Keratinocyte (primary cell): ENCODE data around the gene GH2. TPM values are rescaled to one million over a fixed set of nuclear protein-coding genes. Genes with fewer than 3 reads are reported as not detected.

Experiments used
- DNase-seq: peaks from one replicate; pipeline ENCODE4 v3.0.0-alpha.2; 2011; ENCODE audit warnings: low read depth, missing footprints, low spot score
- FAIRE-seq: peaks from 2 replicates; lab custom pipeline; 2011; peaks lifted over from hg19 to GRCh38; lab: Jason Lieb, UNC
- H2AFZ ChIP-seq: 2 replicates; pipeline ENCODE4 v1.6.0; 2012; ENCODE audit warnings: low read length, control low read depth, inconsistent platforms; ENCODE audit not compliant: control insufficient read depth
- H3K27ac ChIP-seq: 2 replicates; pipeline ENCODE4 v1.5.1; 2011; ENCODE audit warnings: low read length; ENCODE audit not compliant: control insufficient read depth, insufficient read depth
- H3K27me3 ChIP-seq: 3 replicates; pipeline ENCODE4 v1.6.0; 2011; ENCODE audit warnings: low read length; ENCODE audit not compliant: control insufficient read depth, insufficient read depth; ENCODE audit errors: extremely low read depth
- H3K36me3 ChIP-seq, 2 experiments: 2 replicates in 1 of 2; 3 replicates in 1 of 2; pipeline ENCODE4 v1.5.1; 2011; ENCODE audit warnings: low read length in 2 of 2, mild to moderate bottlenecking in 1 of 2; ENCODE audit not compliant: control insufficient read depth in 2 of 2, insufficient read depth in 2 of 2; ENCODE audit errors: extremely low read depth in 1 of 2
- H3K4me1 ChIP-seq: 3 replicates; pipeline ENCODE4 v1.5.1; 2011; ENCODE audit warnings: low read length; ENCODE audit not compliant: control insufficient read depth, insufficient read depth; ENCODE audit errors: extremely low read depth
- H3K4me2 ChIP-seq: 3 replicates; pipeline ENCODE4 v1.6.0; 2011; ENCODE audit warnings: low read depth, low read length; ENCODE audit not compliant: control insufficient read depth, insufficient read depth; ENCODE audit errors: extremely low read depth
- H3K4me3 ChIP-seq, 3 experiments: fragments of 200-600 bp in 1 of 3; sonication (generic) in 1 of 3; 2 replicates in 2 of 3; 3 replicates in 1 of 3; pipeline ENCODE4 v1.5.1; 2011 to 2016; ENCODE audit warnings: low read length in 3 of 3, mild to moderate bottlenecking in 3 of 3, control low read depth in 2 of 3, inconsistent platforms in 1 of 3, low read depth in 1 of 3, mixed read lengths in 1 of 3, mixed run types in 1 of 3, moderate library complexity in 1 of 3; ENCODE audit not compliant: control insufficient read depth in 2 of 3, insufficient read depth in 2 of 3; ENCODE audit errors: extremely low read depth in 1 of 3
- H3K79me2 ChIP-seq: 2 replicates; pipeline ENCODE4 v1.6.0; 2012; ENCODE audit warnings: low read length; ENCODE audit not compliant: control insufficient read depth, insufficient read depth
- H3K9ac ChIP-seq: 3 replicates; pipeline ENCODE4 v1.6.0; 2011; ENCODE audit warnings: low read length; ENCODE audit not compliant: control insufficient read depth, insufficient read depth; ENCODE audit errors: extremely low read depth
- H3K9me1 ChIP-seq: 3 replicates; pipeline ENCODE4 v1.6.0; 2011; ENCODE audit warnings: low read length; ENCODE audit not compliant: control insufficient read depth, insufficient read depth; ENCODE audit errors: extremely low read depth
- H3K9me3 ChIP-seq: 2 replicates; pipeline ENCODE4 v1.5.1; 2012; ENCODE audit warnings: low read depth, low read length; ENCODE audit not compliant: control insufficient read depth
- H4K20me1 ChIP-seq: 3 replicates; pipeline ENCODE4 v1.6.0; 2011; ENCODE audit warnings: low read length; ENCODE audit not compliant: control insufficient read depth, insufficient read depth; ENCODE audit errors: extremely low read depth
- EZH2 ChIP-seq: IDR thresholded peaks from one replicate; pipeline ENCODE4 v1.6.1; 2012; ENCODE audit warnings: inconsistent platforms, mild to moderate bottlenecking, low read length, moderate library complexity
- dilution Hi-C: fragments of 300-500 bp; cut with MboI; formaldehyde crosslinking; loops from one replicate; pipeline ENCODE4 v1.7.0; 2020; ENCODE audit warnings: low sequenced_read_pairs; ENCODE audit not compliant: extremely low pct_ligation_motif_present
- polyA plus RNA-seq, 5 experiments: library from polyadenylated mRNA; depleted of rRNA in 3 of 5; stranded (reverse) in 3 of 5; stranded (forward) in 1 of 5; unstranded in 1 of 5; fragments of >200 nt; gene quantifications; 1 replicate in 1 of 5; 2 replicates in 3 of 5; 3 replicates in 1 of 5; pipeline versions ENCODE4 v1.2.1 to v1.2.3, GENCODE V29; 2011 to 2012; ENCODE audit warnings: missing spikeins in 2 of 5, low read depth in 1 of 5, low replicate concordance in 1 of 5
- TF ChIP-seq, protein P1 (sequence below), 3 experiments: IDR thresholded peaks in 1 of 3; conservative IDR thresholded peaks in 1 of 3; optimal IDR thresholded peaks in 1 of 3; 2 replicates in 2 of 3; 3 replicates in 1 of 3; pipeline versions ENCODE3 to v1.5.1; 2011; ENCODE audit warnings: low read length in 3 of 3, mild to moderate bottlenecking in 3 of 3, moderate library complexity in 2 of 3, control low read depth in 1 of 3, inconsistent platforms in 1 of 3; ENCODE audit not compliant: insufficient read depth in 2 of 3; ENCODE audit errors: extremely low read depth in 1 of 3

Gene GH2
- polyA plus RNA-seq, 1 donor (not counting 4 experiments of a cell fraction or from before 2014, with no cell fraction given), result not detected

DNA sequence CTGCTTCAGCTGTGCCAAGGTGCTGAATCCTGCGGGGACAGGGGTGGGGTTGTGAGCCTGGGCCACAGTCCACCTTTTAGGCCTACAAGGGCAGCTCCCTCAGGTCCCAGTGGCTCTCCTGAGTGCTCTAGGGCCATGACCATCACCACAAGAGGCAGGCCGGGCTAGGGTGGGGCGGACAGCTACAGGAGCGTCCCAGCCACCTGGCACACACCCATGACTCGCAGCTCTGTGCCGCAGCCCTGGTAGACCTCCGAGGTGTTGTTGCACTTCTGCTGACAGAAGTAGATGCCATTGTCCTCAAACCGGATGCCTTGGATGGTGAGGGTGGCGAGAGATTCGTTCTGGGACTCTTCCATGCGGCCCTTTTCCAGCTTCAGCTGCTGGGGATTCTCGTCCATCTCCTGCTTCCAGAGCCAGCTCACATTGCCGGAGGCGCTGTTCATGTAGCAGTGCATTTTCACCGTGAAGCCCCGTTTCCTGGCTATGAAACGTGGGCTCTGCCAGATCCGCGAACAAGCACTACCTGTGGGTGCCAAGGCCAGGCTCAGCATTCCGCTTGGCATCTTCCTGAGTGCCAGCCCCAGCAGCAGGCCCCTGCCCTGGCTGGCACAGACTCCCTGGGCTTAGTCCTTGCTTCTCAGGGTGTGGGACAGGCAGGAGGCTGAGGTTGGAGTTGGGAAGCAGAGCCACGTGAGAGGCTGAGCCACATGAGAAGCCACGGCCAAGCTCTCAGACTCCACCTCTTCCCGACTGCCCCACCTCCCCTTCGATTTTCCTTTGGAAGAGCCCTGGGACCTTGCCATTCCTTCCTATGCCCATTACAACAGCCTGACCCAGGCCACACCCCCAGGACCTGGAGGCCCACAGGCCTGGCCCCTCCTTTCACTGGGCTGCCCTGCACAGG lies 48.4 kb upstream of the GH2 start:
- Histone ChIP-seq H3K4me2 (peak overlapping the region; percentile 53), H3K27ac (no peak overlapping the region), H4K20me1 (no peaks in the 10 kb centered on the region), H2AFZ (peak overlapping the region; percentile 74), H3K4me1 (peaks cover 10% of the 10 kb centered on the region), H3K36me3 (no peaks in the 10 kb centered on the region), H3K4me3 (no peak overlapping the region), H3K9me1 (no peaks in the 10 kb centered on the region), H3K27me3 (peaks cover 16% of the 10 kb centered on the region), H3K79me2 (no peaks in the 10 kb centered on the region), H3K9ac (no peak overlapping the region), H3K9me3 (no peaks in the 10 kb centered on the region)
- TF ChIP-seq EZH2, result no peak
- TF ChIP-seq, protein P1, sequence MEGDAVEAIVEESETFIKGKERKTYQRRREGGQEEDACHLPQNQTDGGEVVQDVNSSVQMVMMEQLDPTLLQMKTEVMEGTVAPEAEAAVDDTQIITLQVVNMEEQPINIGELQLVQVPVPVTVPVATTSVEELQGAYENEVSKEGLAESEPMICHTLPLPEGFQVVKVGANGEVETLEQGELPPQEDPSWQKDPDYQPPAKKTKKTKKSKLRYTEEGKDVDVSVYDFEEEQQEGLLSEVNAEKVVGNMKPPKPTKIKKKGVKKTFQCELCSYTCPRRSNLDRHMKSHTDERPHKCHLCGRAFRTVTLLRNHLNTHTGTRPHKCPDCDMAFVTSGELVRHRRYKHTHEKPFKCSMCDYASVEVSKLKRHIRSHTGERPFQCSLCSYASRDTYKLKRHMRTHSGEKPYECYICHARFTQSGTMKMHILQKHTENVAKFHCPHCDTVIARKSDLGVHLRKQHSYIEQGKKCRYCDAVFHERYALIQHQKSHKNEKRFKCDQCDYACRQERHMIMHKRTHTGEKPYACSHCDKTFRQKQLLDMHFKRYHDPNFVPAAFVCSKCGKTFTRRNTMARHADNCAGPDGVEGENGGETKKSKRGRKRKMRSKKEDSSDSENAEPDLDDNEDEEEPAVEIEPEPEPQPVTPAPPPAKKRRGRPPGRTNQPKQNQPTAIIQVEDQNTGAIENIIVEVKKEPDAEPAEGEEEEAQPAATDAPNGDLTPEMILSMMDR (optimal IDR thresholded peaks at IDR 0.05 in 1 of 3, IDR thresholded peaks at IDR 0.05 in 1 of 3, conservative IDR thresholded peaks at IDR 0.05 in 1 of 3; ENCODE audit: extremely low read depth in 1 of 3, insufficient read depth in 2 of 3, low read length in 3 of 3), result no peak
- FAIRE-seq, result peak; percentile 52
- dilution Hi-C loops, result no loop called here
- DNase-seq, result peak; percentile 21

DNA sequence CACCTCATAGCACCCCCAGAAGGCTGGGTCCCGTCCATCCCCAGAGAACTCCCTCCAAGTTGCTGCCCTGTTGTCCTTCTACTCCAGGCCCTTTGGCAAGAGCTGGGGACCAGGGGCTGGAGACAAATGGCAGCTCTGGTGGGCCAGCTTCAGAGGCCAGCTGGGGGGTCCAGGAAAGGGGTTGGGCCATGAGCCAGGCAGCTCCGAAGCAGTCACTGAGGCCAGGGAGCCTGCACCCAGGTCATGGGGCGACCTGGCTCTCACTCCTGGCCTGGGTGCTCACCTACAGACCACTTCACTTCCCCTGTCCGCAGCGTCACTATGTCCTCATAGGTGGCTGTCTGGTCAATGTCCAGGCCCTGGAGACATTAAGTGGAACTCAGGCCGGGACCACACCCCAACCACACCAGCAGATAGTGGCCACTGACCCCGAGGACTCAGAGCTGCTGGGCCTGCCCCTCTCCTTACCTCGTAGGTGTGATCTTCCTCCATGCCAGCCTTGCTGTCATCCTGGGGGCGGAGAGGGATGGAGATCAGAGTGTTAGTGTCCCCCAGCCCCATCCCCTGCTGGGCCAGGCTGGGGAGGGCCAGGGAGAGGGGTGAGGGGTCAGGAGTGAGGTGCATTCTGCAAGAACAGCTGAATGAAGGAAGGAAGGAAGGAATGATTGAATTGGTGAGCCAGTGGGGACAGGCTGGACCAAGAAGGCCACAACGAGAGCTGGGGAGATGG lies 47.4 kb upstream of the GH2 start:
- dilution Hi-C loops, result no loop called here
- Histone ChIP-seq H4K20me1 (no peaks in the 10 kb centered on the region), H3K27ac (no peak overlapping the region), H3K4me3 (no peak overlapping the region), H3K9me1 (no peaks in the 10 kb centered on the region), H2AFZ (no peak overlapping the region), H3K36me3 (no peaks in the 10 kb centered on the region), H3K79me2 (no peaks in the 10 kb centered on the region), H3K27me3 (peaks cover 10% of the 10 kb centered on the region), H3K4me2 (no peak overlapping the region), H3K4me1 (peaks cover 10% of the 10 kb centered on the region), H3K9me3 (no peaks in the 10 kb centered on the region), H3K9ac (no peak overlapping the region)
- no peak for TF ChIP-seq EZH2
- TF ChIP-seq, protein P1 (optimal IDR thresholded peaks at IDR 0.05 in 1 of 3, IDR thresholded peaks at IDR 0.05 in 1 of 3, conservative IDR thresholded peaks at IDR 0.05 in 1 of 3; ENCODE audit: extremely low read depth in 1 of 3, insufficient read depth in 2 of 3, low read length in 3 of 3), result no peak
- FAIRE-seq, result no peak
- no peak for DNase-seq
